HG03378 (cell line): ENCODE data around the gene ABHD11.
"Not testable (repeated sequence)": the region's sequence is repeated elsewhere in the genome, so short reads cannot be mapped to it uniquely, and the experiment has no call there.

ENCODE experiments used
- ATAC-seq: cut with Tn5 transposase; IDR thresholded peaks from one replicate; pipeline ENCODE4 v1.9.1; 2021; ENCODE audit warnings: mild to moderate bottlenecking, moderate library complexity; ENCODE audit not compliant: unreplicated experiment

Gene ABHD11, protein sequence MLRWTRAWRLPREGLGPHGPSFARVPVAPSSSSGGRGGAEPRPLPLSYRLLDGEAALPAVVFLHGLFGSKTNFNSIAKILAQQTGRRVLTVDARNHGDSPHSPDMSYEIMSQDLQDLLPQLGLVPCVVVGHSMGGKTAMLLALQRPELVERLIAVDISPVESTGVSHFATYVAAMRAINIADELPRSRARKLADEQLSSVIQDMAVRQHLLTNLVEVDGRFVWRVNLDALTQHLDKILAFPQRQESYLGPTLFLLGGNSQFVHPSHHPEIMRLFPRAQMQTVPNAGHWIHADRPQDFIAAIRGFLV

DNA sequence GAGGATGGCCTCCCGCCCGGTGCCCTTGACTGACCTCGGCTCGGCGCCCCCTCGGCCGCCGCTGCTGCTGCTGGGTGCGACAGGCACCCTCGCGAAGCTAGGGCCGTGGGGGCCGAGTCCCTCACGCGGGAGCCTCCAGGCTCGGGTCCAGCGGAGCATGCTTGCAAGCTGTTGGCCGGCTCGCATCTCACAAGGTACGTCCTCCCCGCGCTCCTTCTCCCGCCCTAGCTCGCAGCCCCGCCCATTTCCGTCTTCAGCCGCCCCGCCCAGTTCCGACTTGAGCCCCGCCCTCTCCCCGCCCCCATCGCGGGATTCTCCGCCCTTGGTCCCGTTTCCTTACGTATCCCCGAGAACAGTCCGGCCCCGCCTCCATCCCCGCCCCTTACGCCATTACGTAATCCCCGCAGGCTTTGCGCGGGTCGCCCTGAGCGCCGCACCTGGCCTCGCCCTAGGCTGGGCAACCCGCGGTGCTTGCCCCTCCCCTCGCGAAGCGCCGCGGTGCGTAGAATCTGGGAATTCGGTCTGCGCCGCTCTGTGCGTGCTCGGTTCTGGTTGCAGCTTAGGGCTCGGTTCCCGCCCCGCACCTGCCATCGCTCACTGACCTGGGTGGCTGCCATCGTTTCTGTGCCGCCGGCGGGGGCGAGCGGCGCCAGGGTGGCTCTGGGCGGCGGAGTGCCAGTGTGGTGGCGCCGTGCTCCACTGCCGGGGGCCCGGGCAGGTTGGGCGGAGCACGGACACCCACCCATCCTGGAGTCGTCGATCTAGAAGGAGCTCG lies at the start of gene ABHD11:
ABHD11 (minus strand) TSS at position 191 of the 775 bp plus-strand sequence; CDS start at position 159, 32 bp downstream.
- peak; percentile 70 for ATAC-seq

GRCh38 chr7:73787786-73788048 lies 49.1 kb upstream of the ABHD11 start:
- not testable (repeated sequence) for ATAC-seq

- ATAC-seq: no peak
Observed at GRCh38 chr7:73786588-73786987, 48.0 kb upstream of the ABHD11 start.

GRCh38 chr7:73779517-73779916 lies 40.9 kb upstream of the ABHD11 start:
- no peak for ATAC-seq

GRCh38 chr7:73778801-73779389 lies 40.3 kb upstream of the ABHD11 start:
- ATAC-seq: no peak

GRCh38 chr7:73774923-73775322 lies 36.3 kb upstream of the ABHD11 start:
- no peak for ATAC-seq

DNA sequence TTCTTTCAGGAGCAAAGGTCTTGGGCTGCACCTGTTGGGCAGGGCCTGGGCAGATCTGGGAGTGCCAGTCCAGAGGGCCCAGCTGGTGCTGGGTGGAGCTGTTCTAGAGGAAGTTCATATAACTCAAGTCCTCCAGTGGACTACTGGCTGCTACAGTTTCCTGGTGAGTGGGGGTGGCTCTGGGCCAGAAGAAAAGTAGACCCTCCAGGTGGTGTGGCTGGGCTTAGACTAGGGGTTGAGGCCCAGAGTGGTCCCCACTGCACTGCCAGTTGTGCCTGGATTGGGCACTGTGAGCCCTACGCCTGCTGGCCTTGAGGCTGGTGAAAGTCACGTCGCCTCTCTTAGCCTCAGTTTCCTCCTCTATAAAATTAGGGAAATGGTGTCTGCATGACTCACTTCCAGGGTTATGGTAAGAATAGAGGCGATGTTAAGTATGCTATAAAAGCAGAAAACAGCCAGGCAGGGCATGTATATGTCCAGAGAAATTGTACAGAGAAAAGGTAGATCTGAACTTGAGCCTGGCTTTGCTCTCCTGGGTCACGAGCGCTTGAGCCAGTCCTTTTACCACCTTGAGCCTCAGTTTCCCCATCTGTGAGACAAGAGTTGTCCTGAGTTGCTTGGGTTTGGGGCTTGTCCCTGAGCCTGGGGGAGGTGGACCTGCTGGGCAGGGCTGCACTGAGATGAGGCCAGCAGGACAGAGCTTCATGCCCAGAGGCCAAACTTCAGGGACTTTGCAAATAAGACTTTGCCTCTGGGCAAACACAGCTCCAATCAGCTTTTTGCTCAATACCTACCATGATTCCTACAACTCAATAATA lies 35.3 kb upstream of the ABHD11 start:
- ATAC-seq: no peak

GRCh38 chr7:73770860-73771670 lies 32.5 kb upstream of the ABHD11 start:
- ATAC-seq: no peak

- ATAC-seq: no peak
Observed at GRCh38 chr7:73770002-73770859, 31.6 kb upstream of the ABHD11 start, which contains the start of gene CLDN3. Gene CLDN3, minus strand, starts transcription at chr7:73770270. Its CDS starts 221 bp downstream, at chr7:73770049.

GRCh38 chr7:73769481-73770001 lies 30.9 kb upstream of the ABHD11 start:
- no peak for ATAC-seq

- no peak for ATAC-seq
Observed at GRCh38 chr7:73768641-73769480, 30.3 kb upstream of the ABHD11 start.

GRCh38 chr7:73766556-73767229 lies 28.1 kb upstream of the ABHD11 start:
- ATAC-seq: no peak

- no peak for ATAC-seq
Observed at GRCh38 chr7:73762659-73762999, 24.0 kb upstream of the ABHD11 start.

GRCh38 chr7:73761854-73762658 lies 23.5 kb upstream of the ABHD11 start:
- ATAC-seq: no peak

DNA sequence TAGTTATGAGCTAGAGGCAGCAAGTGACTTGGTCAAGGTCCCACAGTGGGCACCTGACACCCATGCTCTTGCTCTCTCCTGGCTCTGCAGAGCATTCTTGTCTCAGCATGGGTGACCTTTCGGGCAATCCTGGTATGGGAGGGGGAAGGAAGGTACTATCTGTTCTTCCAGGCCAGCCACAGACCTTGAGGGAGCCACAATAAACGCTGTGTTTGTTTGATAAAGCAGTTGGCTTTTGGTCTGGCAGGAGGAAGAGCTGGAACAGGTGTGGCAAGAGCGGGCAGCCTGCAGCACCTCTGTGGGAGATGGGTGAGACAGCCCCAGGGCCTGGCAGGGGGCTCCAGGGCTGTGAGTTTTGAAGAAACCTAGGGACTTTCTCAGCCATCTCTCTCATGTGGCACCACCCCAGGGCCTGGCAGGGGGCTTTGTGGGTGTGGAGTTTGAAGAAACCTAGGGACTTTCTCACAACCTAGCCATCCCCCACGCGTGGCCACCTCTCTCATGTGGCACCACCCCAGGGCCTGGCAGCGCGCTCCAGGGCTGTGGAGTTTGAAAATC lies 20.1 kb upstream of the ABHD11 start:
- ATAC-seq: no peak

DNA sequence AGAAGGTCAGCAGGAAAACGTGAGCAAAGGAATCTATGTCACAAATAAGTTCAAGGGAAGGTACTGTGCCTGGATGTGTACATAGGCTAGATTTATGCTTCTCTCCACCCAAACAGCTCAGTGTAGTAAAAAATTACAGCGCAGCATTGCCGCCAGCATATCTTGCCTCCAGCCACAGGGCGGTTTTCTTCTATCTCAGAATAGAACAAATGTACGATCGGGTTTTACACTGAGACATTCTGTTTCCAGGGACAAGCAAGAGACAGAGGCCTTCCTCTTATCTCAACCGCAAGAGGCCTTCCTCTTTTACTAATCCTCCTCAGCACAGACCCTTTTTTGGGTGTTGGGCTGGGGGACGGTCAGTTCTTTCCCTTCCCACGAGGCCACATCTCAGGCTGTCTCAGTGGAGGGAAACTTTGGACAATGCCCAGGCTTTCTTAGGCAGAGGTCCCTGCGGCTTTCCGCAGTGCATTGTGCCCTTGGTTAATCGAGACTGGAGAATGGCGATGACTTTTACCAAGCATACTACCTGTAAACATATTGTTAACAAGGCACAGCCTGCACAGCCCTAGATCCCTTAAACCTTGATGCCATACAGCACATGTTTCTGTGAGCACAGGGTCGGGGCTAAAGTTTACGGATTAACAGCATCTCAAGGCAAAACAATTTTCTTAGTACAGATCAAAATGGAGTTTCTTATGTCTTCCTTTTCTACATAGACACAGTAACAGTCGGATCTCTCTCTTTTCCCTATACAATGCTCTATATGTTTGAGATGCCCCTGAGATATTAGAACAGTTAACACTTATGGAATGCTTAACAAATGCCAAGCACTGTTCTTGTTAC lies 11.6 kb upstream of the ABHD11 start:
- no peak for ATAC-seq
